HEK293 (cell line): ENCODE measurements around the gene MBD3L5.

Experiments used
- CTCF ChIA-PET: fragments of 350-600 bp; formaldehyde crosslinking; extraction: SDS; loops from one replicate; lab custom pipeline; 2021; ENCODE audit warnings: antibody characterized with exemption; lab: Yijun Ruan, JAX
- POLR2A ChIA-PET: fragments of 300-600 bp; formaldehyde crosslinking; extraction: SDS; loops from one replicate; lab custom pipeline; 2020; ENCODE audit warnings: antibody characterized with exemption, inconsistent platforms; lab: Yijun Ruan, JAX
- H3K27ac ChIP-seq: fragments of 200-500 bp; sonication (Bioruptor generic); 2 replicates; pipeline ENCODE4 v1.5.1; 2014; ENCODE audit warnings: low read depth, low read length, control low read depth, inconsistent platforms; ENCODE audit errors: extremely low read depth
- H3K36me3 ChIP-seq, 2 experiments: fragments of 200-500 bp in 1 of 2; sonication (Bioruptor generic) in 1 of 2; 1 replicate in 1 of 2; 2 replicates in 1 of 2; pipeline ENCODE4 v1.5.1; 2014 to 2017; ENCODE audit warnings: inconsistent platforms in 2 of 2, low read length in 2 of 2; ENCODE audit not compliant: control insufficient read depth in 2 of 2, insufficient read depth in 1 of 2
- H3K4me1 ChIP-seq: fragments of 200-500 bp; sonication (Bioruptor generic); 2 replicates; pipeline ENCODE4 v1.5.1; 2014; ENCODE audit warnings: mild to moderate bottlenecking, low read length, inconsistent platforms; ENCODE audit not compliant: control insufficient read depth, insufficient read depth
- H3K4me3 ChIP-seq: 2 replicates; pipeline ENCODE4 v1.5.1; 2011; ENCODE audit warnings: low read depth, mild to moderate bottlenecking, control low read depth, low read length, moderate library complexity
- H3K9me3 ChIP-seq: fragments of 200-500 bp; sonication (Bioruptor generic); 2 replicates; pipeline ENCODE4 v1.5.1; 2014; ENCODE audit warnings: low read depth, low read length, inconsistent platforms; ENCODE audit not compliant: control insufficient read depth, insufficient read depth
- KLF16 ChIP-seq: fragments of 450-650 bp; formaldehyde crosslinking; IDR thresholded peaks from 2 replicates; pipeline ENCODE4 v1.5.1; 2017; ENCODE audit warnings: missing biosample characterization, missing genetic modification characterization
- OSR2 ChIP-seq: fragments of 450-650 bp; formaldehyde crosslinking; IDR thresholded peaks from 2 replicates; pipeline ENCODE4 v1.5.1; 2016; ENCODE audit warnings: missing biosample characterization, missing genetic modification characterization
- OVOL3 ChIP-seq: fragments of 450-650 bp; formaldehyde crosslinking; IDR thresholded peaks from 2 replicates; pipeline ENCODE4 v1.5.1; 2016; ENCODE audit warnings: missing biosample characterization, missing genetic modification characterization
- SALL2 ChIP-seq: fragments of 450-650 bp; formaldehyde crosslinking; IDR thresholded peaks from 2 replicates; pipeline ENCODE4 v1.5.0; 2017; ENCODE audit warnings: missing biosample characterization, mild to moderate bottlenecking, missing genetic modification characterization, borderline replicate concordance
- SCRT2 ChIP-seq: fragments of 450-650 bp; formaldehyde crosslinking; IDR thresholded peaks from 2 replicates; pipeline ENCODE4 v1.5.1; 2016; ENCODE audit warnings: missing biosample characterization, missing genetic modification characterization
- ZBTB48 ChIP-seq: fragments of 450-650 bp; formaldehyde crosslinking; IDR thresholded peaks from 2 replicates; pipeline ENCODE4 v1.5.1; 2016; ENCODE audit warnings: missing biosample characterization, missing genetic modification characterization
- ZBTB7A ChIP-seq: fragments of 450-650 bp; formaldehyde crosslinking; IDR thresholded peaks from 2 replicates; pipeline ENCODE4 v1.5.1; 2016; ENCODE audit warnings: low read depth, missing biosample characterization, missing genetic modification characterization
- ZFP3 ChIP-seq: fragments of 450-650 bp; formaldehyde crosslinking; IDR thresholded peaks from 2 replicates; pipeline ENCODE4 v1.5.1; 2016; ENCODE audit warnings: low read depth, missing biosample characterization, missing genetic modification characterization
- ZNF133 ChIP-seq: fragments of 450-650 bp; formaldehyde crosslinking; IDR thresholded peaks from 2 replicates; pipeline ENCODE4 v1.5.1; 2016; ENCODE audit warnings: missing biosample characterization, missing genetic modification characterization
- ZNF155 ChIP-seq: fragments of 450-650 bp; formaldehyde crosslinking; IDR thresholded peaks from 2 replicates; pipeline ENCODE4 v1.5.1; 2016; ENCODE audit warnings: missing biosample characterization, missing genetic modification characterization
- ZNF174 ChIP-seq: fragments of 450-650 bp; formaldehyde crosslinking; IDR thresholded peaks from 2 replicates; pipeline ENCODE4 v1.5.0; 2017; ENCODE audit warnings: missing biosample characterization, mild to moderate bottlenecking, missing genetic modification characterization
- ZNF221 ChIP-seq: fragments of 450-650 bp; formaldehyde crosslinking; IDR thresholded peaks from 2 replicates; pipeline ENCODE4 v1.5.1; 2017; ENCODE audit warnings: missing biosample characterization, missing genetic modification characterization, borderline replicate concordance
- ZNF23 ChIP-seq: fragments of 450-650 bp; formaldehyde crosslinking; IDR thresholded peaks from 2 replicates; pipeline ENCODE4 v1.5.1; 2016; ENCODE audit warnings: missing biosample characterization, missing genetic modification characterization, borderline replicate concordance
- ZNF280D ChIP-seq: fragments of 450-650 bp; formaldehyde crosslinking; IDR thresholded peaks from 2 replicates; pipeline ENCODE4 v1.5.1; 2016; ENCODE audit warnings: missing biosample characterization, missing genetic modification characterization
- ZNF416 ChIP-seq: fragments of 450-650 bp; formaldehyde crosslinking; IDR thresholded peaks from 2 replicates; pipeline ENCODE4 v1.5.1; 2016; ENCODE audit warnings: missing biosample characterization, missing genetic modification characterization
- ZNF530 ChIP-seq: fragments of 450-650 bp; formaldehyde crosslinking; IDR thresholded peaks from 2 replicates; pipeline ENCODE4 v1.5.1; 2016; ENCODE audit warnings: low read depth, missing biosample characterization, missing genetic modification characterization
- ZNF544 ChIP-seq: fragments of 450-650 bp; formaldehyde crosslinking; IDR thresholded peaks from 2 replicates; pipeline ENCODE4 v1.5.0; 2017; ENCODE audit warnings: missing biosample characterization, missing genetic modification characterization
- ZNF664 ChIP-seq: fragments of 450-650 bp; formaldehyde crosslinking; IDR thresholded peaks from 2 replicates; pipeline ENCODE4 v1.5.1; 2016; ENCODE audit warnings: missing biosample characterization, missing genetic modification characterization
- ZNF777 ChIP-seq: fragments of 450-650 bp; formaldehyde crosslinking; IDR thresholded peaks from 2 replicates; pipeline ENCODE4 v1.5.1; 2017; ENCODE audit warnings: missing biosample characterization, missing genetic modification characterization, borderline replicate concordance
- ZSCAN5A ChIP-seq: fragments of 450-650 bp; formaldehyde crosslinking; IDR thresholded peaks from 2 replicates; pipeline ENCODE4 v1.5.1; 2016; ENCODE audit warnings: missing biosample characterization, missing genetic modification characterization

The MBD3L5 gene

DNA sequence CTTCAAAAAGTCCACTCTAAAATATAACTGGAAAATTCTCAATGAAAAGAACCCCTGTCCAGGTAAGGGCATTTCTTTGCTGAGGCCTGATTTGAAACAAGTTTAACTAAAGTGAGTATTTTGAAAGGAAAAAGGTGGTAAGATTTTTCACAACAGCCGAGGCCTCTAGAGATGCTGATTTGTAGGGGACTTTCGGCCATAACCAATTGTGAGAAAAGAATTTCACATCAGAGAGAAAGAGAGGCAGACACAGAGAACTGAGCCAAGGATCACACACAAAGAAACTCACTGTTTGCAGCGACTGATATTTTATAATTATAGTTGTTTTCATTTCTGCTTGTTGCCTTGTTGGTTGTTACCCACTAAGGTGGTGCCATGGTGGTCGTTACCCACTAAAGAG, 33.6 kb upstream of the MBD3L5 start:
- no peaks in the 10 kb centered on the region for H3K9me3 ChIP-seq
- CTCF ChIA-PET, result no interaction called here
- TF ChIP-seq ZBTB7A (tag by site-specific recombination), result no peak
- TF ChIP-seq SALL2 (tag by site-specific recombination), result no peak
- TF ChIP-seq ZNF221 (tag by site-specific recombination), result no peak
- no peak for TF ChIP-seq OVOL3
- no peak for TF ChIP-seq ZNF155 (tag by site-specific recombination)
- no peak for TF ChIP-seq ZNF280D
- TF ChIP-seq KLF16, result no peak
- TF ChIP-seq ZNF23 (tag by site-specific recombination), result no peak
- no peak for TF ChIP-seq ZNF174
- no peak for TF ChIP-seq ZNF664 (tag by site-specific recombination)
- no peak for TF ChIP-seq ZNF133 (tag by site-specific recombination)
- TF ChIP-seq ZFP3 (tag by site-specific recombination), result no peak
- no peak for TF ChIP-seq ZBTB48
- TF ChIP-seq ZNF544, result no peak
- TF ChIP-seq ZNF416 (tag by site-specific recombination), result no peak
- TF ChIP-seq ZNF777 (tag by site-specific recombination), result no peak
- TF ChIP-seq ZNF530, result no peak
- H3K36me3 ChIP-seq, result no peaks in the 10 kb centered on the region; a peak in 1 of 3 replicates
- no peak overlapping the region for H3K4me3 ChIP-seq
- no peaks in the 10 kb centered on the region for H3K4me1 ChIP-seq
- H3K27ac ChIP-seq, result no peak overlapping the region
- POLR2A ChIA-PET, result no interaction called here

GRCh38 chr19:6997679-6998445, 32.5 kb upstream of the MBD3L5 start:
- no peaks in the 10 kb centered on the region for H3K9me3 ChIP-seq

More at GRCh38 chr19:6997679-6998445, 32.5 kb upstream of the MBD3L5 start:
- CTCF ChIA-PET, result no interaction called here
- H3K36me3 ChIP-seq, result no peaks in the 10 kb centered on the region; a peak in 1 of 3 replicates
- no peaks in the 10 kb centered on the region for H3K4me1 ChIP-seq
- no peak for TF ChIP-seq ZSCAN5A (tag by site-specific recombination)
- TF ChIP-seq SCRT2, result no peak
- TF ChIP-seq OSR2 (tag by site-specific recombination), result no peak
- no peak for TF ChIP-seq ZNF777 (tag by site-specific recombination)
- TF ChIP-seq, all 188 proteins: peak for 0
- H3K27ac ChIP-seq, result no peak overlapping the region
- POLR2A ChIA-PET, result no interaction called here
- no peak overlapping the region for H3K4me3 ChIP-seq
